KMS-11 (cell line): ENCODE measurements around the gene TMEM170B.

Experiments
- H2AFZ ChIP-seq: fragments of 200-600 bp; sonication (generic); 2 replicates; pipeline ENCODE4 v1.6.1; 2016; ENCODE audit warnings: antibody characterized with exemption, mixed run types, low read depth
- H3K27ac ChIP-seq: fragments of 200-600 bp; sonication (generic); 2 replicates; pipeline ENCODE4 v1.6.1; 2016; ENCODE audit warnings: mild to moderate bottlenecking, mixed run types
- H3K27me3 ChIP-seq: fragments of 200-600 bp; sonication (generic); 2 replicates; pipeline ENCODE4 v1.6.1; 2017; ENCODE audit warnings: mild to moderate bottlenecking, low read depth, mixed run types, moderate library complexity; ENCODE audit not compliant: insufficient read depth
- H3K36me3 ChIP-seq: fragments of 200-600 bp; sonication (generic); 2 replicates; pipeline ENCODE4 v1.6.1; 2017; ENCODE audit warnings: mild to moderate bottlenecking, mixed run types; ENCODE audit not compliant: insufficient read depth
- H3K4me1 ChIP-seq: fragments of 200-600 bp; sonication (generic); 2 replicates; pipeline ENCODE4 v1.6.1; 2016; ENCODE audit warnings: mild to moderate bottlenecking, low read depth, mixed run types; ENCODE audit not compliant: poor library complexity, severe bottlenecking
- H3K4me2 ChIP-seq: fragments of 200-600 bp; sonication (generic); 2 replicates; pipeline ENCODE4 v1.7.0; 2016; ENCODE audit warnings: mild to moderate bottlenecking, mixed run types
- H3K4me3 ChIP-seq: fragments of 200-600 bp; sonication (generic); IDR thresholded peaks from 2 replicates; pipeline ENCODE4 v1.6.1; 2017; ENCODE audit warnings: low read depth, low read length, mixed read lengths; ENCODE audit not compliant: insufficient read depth
- H3K79me2 ChIP-seq: fragments of 200-600 bp; sonication (generic); 2 replicates; pipeline ENCODE4 v1.6.1; 2016; ENCODE audit warnings: low read depth, mixed run types; ENCODE audit not compliant: insufficient read depth
- H3K9ac ChIP-seq: fragments of 200-600 bp; sonication (generic); 2 replicates; pipeline ENCODE4 v1.6.1; 2016; ENCODE audit warnings: mild to moderate bottlenecking, mixed run types
- H4K20me1 ChIP-seq: fragments of 200-600 bp; sonication (generic); 2 replicates; pipeline ENCODE4 v1.6.1; 2016; ENCODE audit warnings: mild to moderate bottlenecking, mixed run types; ENCODE audit not compliant: insufficient read depth
- TF ChIP-seq, protein P1 (sequence below): fragments of 200-600 bp; sonication (generic); conservative IDR thresholded peaks from 2 replicates; pipeline ENCODE4 v1.6.1; 2017; ENCODE audit warnings: low read depth, mild to moderate bottlenecking, antibody characterized with exemption, low read length, moderate library complexity, mixed read lengths

Gene TMEM170B

DNA sequence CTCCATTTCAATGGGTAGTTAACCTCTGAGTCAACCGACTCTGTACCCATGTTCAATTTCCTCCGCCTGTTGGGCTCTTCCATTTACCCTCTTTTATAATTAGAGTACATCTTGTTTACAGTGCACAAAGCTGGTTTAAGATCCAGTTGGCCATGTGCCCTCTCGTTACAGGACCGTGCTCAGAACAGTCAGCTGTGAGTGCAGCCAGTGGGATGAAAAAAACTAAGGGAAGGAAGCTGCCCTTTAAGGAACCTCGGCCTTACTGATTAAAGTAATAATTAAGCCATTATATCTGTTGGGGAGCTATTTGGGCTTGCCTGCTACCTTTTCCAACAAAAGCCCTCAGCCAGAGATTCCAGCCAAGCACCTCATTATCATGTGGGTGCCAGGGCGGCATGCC is 68.8 kb downstream of the TMEM170B start:
- no peak overlapping the region for H3K4me2 ChIP-seq
- no peaks in the 10 kb centered on the region for H3K4me1 ChIP-seq
- no peak overlapping the region for H3K4me3 ChIP-seq
- TF ChIP-seq, protein P1, sequence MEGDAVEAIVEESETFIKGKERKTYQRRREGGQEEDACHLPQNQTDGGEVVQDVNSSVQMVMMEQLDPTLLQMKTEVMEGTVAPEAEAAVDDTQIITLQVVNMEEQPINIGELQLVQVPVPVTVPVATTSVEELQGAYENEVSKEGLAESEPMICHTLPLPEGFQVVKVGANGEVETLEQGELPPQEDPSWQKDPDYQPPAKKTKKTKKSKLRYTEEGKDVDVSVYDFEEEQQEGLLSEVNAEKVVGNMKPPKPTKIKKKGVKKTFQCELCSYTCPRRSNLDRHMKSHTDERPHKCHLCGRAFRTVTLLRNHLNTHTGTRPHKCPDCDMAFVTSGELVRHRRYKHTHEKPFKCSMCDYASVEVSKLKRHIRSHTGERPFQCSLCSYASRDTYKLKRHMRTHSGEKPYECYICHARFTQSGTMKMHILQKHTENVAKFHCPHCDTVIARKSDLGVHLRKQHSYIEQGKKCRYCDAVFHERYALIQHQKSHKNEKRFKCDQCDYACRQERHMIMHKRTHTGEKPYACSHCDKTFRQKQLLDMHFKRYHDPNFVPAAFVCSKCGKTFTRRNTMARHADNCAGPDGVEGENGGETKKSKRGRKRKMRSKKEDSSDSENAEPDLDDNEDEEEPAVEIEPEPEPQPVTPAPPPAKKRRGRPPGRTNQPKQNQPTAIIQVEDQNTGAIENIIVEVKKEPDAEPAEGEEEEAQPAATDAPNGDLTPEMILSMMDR = no peak
- H3K27ac ChIP-seq = no peak overlapping the region
- H4K20me1 ChIP-seq = no peaks in the 10 kb centered on the region
- H2AFZ ChIP-seq = no peak overlapping the region
- H3K79me2 ChIP-seq = no peaks in the 10 kb centered on the region
- no peak overlapping the region for H3K9ac ChIP-seq
- no peaks in the 10 kb centered on the region for H3K36me3 ChIP-seq
- H3K27me3 ChIP-seq = no peaks in the 10 kb centered on the region

DNA sequence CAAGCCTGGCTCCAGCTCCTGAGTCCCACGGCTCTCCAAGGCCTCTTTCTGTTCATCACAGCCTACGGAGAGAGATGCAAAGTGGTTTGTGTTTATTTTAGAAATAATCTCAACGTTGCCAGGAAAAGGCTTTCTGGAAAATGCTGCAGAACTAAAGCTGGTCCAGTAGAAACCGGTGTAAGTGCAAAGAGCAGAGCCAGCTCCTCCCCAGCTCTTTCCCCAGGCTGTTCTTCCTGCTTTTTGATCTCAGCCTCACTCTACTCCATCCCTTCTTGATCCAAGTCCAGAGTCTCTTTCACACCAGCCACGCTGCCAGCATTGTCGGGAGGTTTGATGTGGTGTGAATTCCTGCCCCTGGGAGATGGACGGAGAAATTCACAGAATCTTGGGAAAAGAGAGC is 69.8 kb downstream of the TMEM170B start:
- no peaks in the 10 kb centered on the region for H3K4me1 ChIP-seq
- no peak overlapping the region for H3K4me3 ChIP-seq
- H3K79me2 ChIP-seq = no peaks in the 10 kb centered on the region
- H3K27ac ChIP-seq = no peak overlapping the region
- H2AFZ ChIP-seq = no peak overlapping the region
- TF ChIP-seq, protein P1 = no peak
- H3K36me3 ChIP-seq = no peaks in the 10 kb centered on the region
- no peaks in the 10 kb centered on the region for H3K27me3 ChIP-seq
- no peak overlapping the region for H3K9ac ChIP-seq
- no peaks in the 10 kb centered on the region for H4K20me1 ChIP-seq
- H3K4me2 ChIP-seq = no peak overlapping the region

DNA sequence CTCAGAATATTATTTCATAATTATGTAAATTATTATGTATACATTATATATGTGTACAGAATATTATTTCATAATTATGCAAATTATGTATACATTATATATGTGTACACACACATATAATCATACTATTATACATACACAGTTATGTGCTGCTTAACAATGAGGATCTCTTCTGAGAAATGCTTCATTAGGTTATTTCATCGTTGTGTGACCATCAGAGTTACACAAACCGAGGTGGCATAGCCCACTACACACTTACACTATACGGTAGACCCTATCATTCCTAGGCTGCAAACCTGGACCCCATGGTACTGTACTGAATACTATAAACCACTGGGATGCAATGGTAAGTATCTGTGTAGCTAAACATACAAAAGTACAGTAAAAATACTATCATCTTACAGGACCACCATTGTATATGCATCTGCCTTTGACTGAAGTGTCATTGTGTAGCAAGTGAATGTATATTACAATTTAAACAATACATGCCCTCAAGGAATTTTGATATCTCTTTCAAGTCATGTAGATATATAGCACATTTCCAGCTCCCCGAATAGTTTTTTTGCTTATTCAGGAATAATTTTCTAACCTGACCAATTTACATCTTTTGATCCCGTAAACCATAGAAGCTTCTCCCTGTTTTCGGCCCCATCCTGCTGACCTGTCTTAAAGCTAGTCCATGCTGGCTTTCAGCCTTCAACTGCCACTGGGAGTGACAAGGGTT is 71.2 kb downstream of the TMEM170B start:
- H3K79me2 ChIP-seq = no peaks in the 10 kb centered on the region
- no peak overlapping the region for H3K27ac ChIP-seq
- H3K4me1 ChIP-seq = no peaks in the 10 kb centered on the region
- no peak overlapping the region for H3K4me2 ChIP-seq
- H3K4me3 ChIP-seq = no peak overlapping the region
- H3K36me3 ChIP-seq = no peaks in the 10 kb centered on the region
- H3K9ac ChIP-seq = no peak overlapping the region
- H3K27me3 ChIP-seq = no peaks in the 10 kb centered on the region
- H2AFZ ChIP-seq = no peak overlapping the region
- TF ChIP-seq, protein P1 = no peak
- no peaks in the 10 kb centered on the region for H4K20me1 ChIP-seq

DNA sequence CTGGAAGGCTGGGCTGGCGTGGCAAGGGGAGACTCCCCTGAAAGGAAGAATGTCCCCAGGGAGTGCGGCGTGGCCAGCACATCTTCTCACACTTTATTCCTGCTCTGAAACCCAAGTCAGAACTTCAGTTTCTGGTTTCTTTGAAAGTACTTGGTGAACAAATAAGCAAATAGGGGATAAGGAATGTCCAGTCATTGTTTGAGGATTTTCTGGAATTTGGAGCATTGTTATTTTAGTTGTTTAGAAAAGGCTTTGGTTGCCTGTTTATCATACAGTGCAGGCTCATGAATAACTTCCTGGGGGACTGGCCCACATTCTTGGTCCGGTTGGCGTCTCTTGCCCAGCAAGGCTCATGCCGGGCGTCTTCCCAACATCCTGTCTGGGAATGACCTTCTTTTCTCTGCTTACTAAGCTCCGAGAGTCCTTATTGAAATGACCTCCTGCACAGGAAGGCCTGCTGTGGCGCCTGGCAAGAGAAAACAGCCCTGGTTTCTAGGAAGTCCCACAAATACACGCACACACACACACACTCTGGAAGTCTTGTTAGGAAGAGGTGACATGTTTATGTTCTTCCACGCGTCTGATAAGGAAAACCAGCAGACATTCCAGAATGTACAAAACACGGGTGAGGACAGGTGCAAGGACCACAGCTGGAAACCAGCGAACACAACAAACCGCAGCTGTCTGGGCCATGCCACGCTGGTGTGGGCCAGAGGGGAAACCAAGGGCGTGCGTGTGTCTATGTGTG is 71.9 kb downstream of the TMEM170B start:
- Histone ChIP-seq H2AFZ (no peak overlapping the region), H3K36me3 (no peaks in the 10 kb centered on the region), H3K9ac (no peak overlapping the region), H3K79me2 (no peaks in the 10 kb centered on the region), H3K4me2 (no peak overlapping the region), H3K27ac (no peak overlapping the region), H3K4me1 (no peaks in the 10 kb centered on the region), H3K4me3 (no peak overlapping the region), H3K27me3 (no peaks in the 10 kb centered on the region), H4K20me1 (no peaks in the 10 kb centered on the region)
- TF ChIP-seq, protein P1 = no peak
